Measurements from ENCODE around the gene AADACL4. TPM values are rescaled to one million over a fixed set of nuclear protein-coding genes. Genes with fewer than 3 reads are reported as not detected.

Gene AADACL4
- total and polyA plus RNA-seq, 10 of the 15 experiments (the other 5 are each of a cell fraction or from before 2014, with no cell fraction given): not detected

DNA sequence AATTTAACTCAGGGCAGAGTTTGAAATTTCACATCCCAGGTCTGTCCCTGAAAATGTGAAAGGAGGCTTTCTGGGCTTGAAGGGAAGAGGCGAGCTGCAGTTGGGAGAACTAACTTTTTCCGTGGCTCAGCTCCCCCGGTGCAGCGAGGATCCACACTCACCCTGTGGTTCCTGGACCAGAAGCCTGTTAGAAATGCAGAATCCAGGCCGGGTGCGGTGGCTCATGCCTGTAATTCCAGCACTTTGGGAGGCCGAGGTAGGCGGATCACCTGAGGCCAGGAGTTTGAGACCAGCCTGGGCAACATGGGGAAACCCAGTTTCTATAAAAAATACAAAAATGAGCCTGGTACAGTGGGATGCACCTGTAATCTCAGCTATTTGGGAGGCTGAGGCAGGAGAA is 23.0 kb upstream of the AADACL4 start:
- DNase-seq (ENCODE audit: low read depth, low spot score) (no peak), FAIRE-seq (no peak), ATAC-seq (no peak)
- in situ Hi-C loops (cut with MboI): loop anchor here (5.0 kb wide), 1 partner anchor 494 kb away; no protein-coding TSS in a partner anchor
- Histone ChIP-seq H4K20me1 (ENCODE audit: control insufficient read depth, insufficient read depth) (no peaks in the 10 kb centered on the region; the same call in 1 of the 2 replicates), H3K9me3 (replicated peaks; ENCODE audit: control insufficient read depth, insufficient read depth, low read length) (no peaks in the 10 kb centered on the region), H3K79me2 (ENCODE audit: control insufficient read depth, insufficient read depth, low read length) (no peaks in the 10 kb centered on the region), H3K36me3 (ENCODE audit: control insufficient read depth in 2 of 2, insufficient read depth in 2 of 2, low read length in 1 of 2) (no peaks in the 10 kb centered on the region), H3K27ac (ENCODE audit: control insufficient read depth, insufficient read depth) (no peak overlapping the region), H3K27me3 (replicated peaks in 1 of 2; ENCODE audit: control insufficient read depth in 2 of 2, insufficient read depth in 2 of 2, low read length in 1 of 2) (peaks cover 4 to 13% of the 10 kb centered on the region in 2 experiments; a peak in 3 of 4 replicates), H3K9ac (ENCODE audit: control insufficient read depth, insufficient read depth, low read length) (no peak overlapping the region), H2AFZ (ENCODE audit: control insufficient read depth, low read depth, low read length) (no peak overlapping the region), H3K4me1 (ENCODE audit: control insufficient read depth, insufficient read depth, low read length) (peaks cover 19% of the 10 kb centered on the region), H3K4me3 (no peak overlapping the region), H3K4me2 (ENCODE audit: control insufficient read depth, insufficient read depth) (no peak overlapping the region)
- POLR2A ChIA-PET: no interaction called here
- RAD21 ChIA-PET (ENCODE audit: unreplicated experiment): interaction anchor here (1.1 to 5.0 kb wide), 8 partner anchors 19 to 348 kb away, joined by 3 to 50 read pairs (median 12); no protein-coding TSS in a partner anchor
- intact Hi-C loops (cut with micrococcal nuclease; ENCODE audit: unreplicated experiment): loop anchor here (1.0 to 10.0 kb wide), 3 partner anchors 307 to 496 kb away; no protein-coding TSS in a partner anchor
- SMC1A ChIA-PET (ENCODE audit: uncharacterized antibody, unreplicated experiment): interaction anchor here (0.7 to 2.8 kb wide), 13 partner anchors 19 to 496 kb away, joined by 3 to 26 read pairs (median 5); no protein-coding TSS in a partner anchor
- BruUV-seq (replicated peaks): no TSS peak
- CTCF ChIA-PET: interaction anchor here (1.0 to 6.1 kb wide), 15 partner anchors 19 to 410 kb away, joined by 3 to 63 read pairs (median 5); no protein-coding TSS in a partner anchor
- 66% methylated on average over 8 of the region's 8 CpGs for WGBS (ENCODE audit: insufficient coverage, insufficient replicate concordance, low lambda C conversion rate, missing lambda C conversion rate)
- no peak for TF ChIP-seq E2F8 (IDR thresholded peaks at IDR 0.05; ENCODE audit: low read depth, partially characterized antibody)
- TF ChIP-seq, protein P1, sequence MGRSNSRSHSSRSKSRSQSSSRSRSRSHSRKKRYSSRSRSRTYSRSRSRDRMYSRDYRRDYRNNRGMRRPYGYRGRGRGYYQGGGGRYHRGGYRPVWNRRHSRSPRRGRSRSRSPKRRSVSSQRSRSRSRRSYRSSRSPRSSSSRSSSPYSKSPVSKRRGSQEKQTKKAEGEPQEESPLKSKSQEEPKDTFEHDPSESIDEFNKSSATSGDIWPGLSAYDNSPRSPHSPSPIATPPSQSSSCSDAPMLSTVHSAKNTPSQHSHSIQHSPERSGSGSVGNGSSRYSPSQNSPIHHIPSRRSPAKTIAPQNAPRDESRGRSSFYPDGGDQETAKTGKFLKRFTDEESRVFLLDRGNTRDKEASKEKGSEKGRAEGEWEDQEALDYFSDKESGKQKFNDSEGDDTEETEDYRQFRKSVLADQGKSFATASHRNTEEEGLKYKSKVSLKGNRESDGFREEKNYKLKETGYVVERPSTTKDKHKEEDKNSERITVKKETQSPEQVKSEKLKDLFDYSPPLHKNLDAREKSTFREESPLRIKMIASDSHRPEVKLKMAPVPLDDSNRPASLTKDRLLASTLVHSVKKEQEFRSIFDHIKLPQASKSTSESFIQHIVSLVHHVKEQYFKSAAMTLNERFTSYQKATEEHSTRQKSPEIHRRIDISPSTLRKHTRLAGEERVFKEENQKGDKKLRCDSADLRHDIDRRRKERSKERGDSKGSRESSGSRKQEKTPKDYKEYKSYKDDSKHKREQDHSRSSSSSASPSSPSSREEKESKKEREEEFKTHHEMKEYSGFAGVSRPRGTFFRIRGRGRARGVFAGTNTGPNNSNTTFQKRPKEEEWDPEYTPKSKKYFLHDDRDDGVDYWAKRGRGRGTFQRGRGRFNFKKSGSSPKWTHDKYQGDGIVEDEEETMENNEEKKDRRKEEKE (IDR thresholded peaks at IDR 0.05): no peak
- TF ChIP-seq CHD1 (IDR thresholded peaks at IDR 0.05; ENCODE audit: low read depth, low read length): no peak
- no peak for TF ChIP-seq SMAD5 (IDR thresholded peaks at IDR 0.05; ENCODE audit: low read depth)
- TF ChIP-seq RELA (IDR thresholded peaks at IDR 0.05; ENCODE audit: borderline replicate concordance, partially characterized antibody): no peak
- TF ChIP-seq SIX5 (IDR thresholded peaks at IDR 0.05; ENCODE audit: low read depth, low read length, severe bottlenecking): no peak
- TF ChIP-seq SIN3A (IDR thresholded peaks at IDR 0.05; ENCODE audit: low read depth, low read length): no peak
- TF ChIP-seq CREM (IDR thresholded peaks at IDR 0.05; ENCODE audit: low read depth): no peak
- no peak for TF ChIP-seq ZBTB33 (IDR thresholded peaks at IDR 0.05)
- no peak for TF ChIP-seq BHLHE40 (IDR thresholded peaks at IDR 0.05; ENCODE audit: borderline replicate concordance in 1 of 2, low read depth in 2 of 2, low read length in 1 of 2)
- no peak for TF ChIP-seq MYB (IDR thresholded peaks at IDR 0.05; ENCODE audit: borderline replicate concordance, low read depth, low read length)
- no peak for TF ChIP-seq NFIC (IDR thresholded peaks at IDR 0.05; ENCODE audit: low read depth, low read length)
- TF ChIP-seq HCFC1 (IDR thresholded peaks at IDR 0.05; ENCODE audit: low read length): no peak
- TF ChIP-seq GABPA (IDR thresholded peaks at IDR 0.05; ENCODE audit: low read depth): no peak
- no peak for TF ChIP-seq IKZF1 (conservative IDR thresholded peaks at IDR 0.05)
- no peak for TF ChIP-seq ZNF24 (IDR thresholded peaks at IDR 0.05)
- TF ChIP-seq CBX3 (IDR thresholded peaks at IDR 0.05; ENCODE audit: borderline replicate concordance, low read depth): no peak

Measured in GM12878 (cell line).